ENCODE measurements around the gene CDKL5. TPM values are rescaled to one million over a fixed set of nuclear protein-coding genes. Genes with fewer than 3 reads are reported as not detected.
"Not testable (repeated sequence)": the region's sequence is repeated elsewhere in the genome, so short reads cannot be mapped to it uniquely, and the experiment has no call there.

CDKL5 gene
- total RNA-seq, 1 donor, result 3.7 TPM

DNA sequence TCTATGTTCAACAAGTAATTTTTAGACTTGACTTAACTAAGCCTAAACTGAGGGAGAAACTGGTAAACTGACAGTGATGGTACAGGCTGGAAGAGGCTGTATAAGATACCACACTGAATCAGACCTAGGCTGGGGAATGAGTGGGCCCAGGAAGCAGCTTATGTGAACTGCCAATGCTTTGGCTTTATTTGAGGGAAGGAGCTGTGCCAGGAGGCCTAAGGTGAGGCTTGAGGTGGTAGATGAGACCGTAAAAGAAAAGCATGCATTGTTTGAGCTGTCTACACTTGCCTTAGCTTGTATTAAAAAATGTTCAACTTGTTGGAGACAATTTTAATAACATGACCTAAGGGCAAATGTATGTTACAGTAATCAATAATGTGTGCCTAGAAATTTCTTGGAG lies 150.3 kb downstream of the CDKL5 start:
- TF ChIP-seq, protein P1, sequence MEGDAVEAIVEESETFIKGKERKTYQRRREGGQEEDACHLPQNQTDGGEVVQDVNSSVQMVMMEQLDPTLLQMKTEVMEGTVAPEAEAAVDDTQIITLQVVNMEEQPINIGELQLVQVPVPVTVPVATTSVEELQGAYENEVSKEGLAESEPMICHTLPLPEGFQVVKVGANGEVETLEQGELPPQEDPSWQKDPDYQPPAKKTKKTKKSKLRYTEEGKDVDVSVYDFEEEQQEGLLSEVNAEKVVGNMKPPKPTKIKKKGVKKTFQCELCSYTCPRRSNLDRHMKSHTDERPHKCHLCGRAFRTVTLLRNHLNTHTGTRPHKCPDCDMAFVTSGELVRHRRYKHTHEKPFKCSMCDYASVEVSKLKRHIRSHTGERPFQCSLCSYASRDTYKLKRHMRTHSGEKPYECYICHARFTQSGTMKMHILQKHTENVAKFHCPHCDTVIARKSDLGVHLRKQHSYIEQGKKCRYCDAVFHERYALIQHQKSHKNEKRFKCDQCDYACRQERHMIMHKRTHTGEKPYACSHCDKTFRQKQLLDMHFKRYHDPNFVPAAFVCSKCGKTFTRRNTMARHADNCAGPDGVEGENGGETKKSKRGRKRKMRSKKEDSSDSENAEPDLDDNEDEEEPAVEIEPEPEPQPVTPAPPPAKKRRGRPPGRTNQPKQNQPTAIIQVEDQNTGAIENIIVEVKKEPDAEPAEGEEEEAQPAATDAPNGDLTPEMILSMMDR (IDR thresholded peaks at IDR 0.05; ENCODE audit: insufficient read depth, low read length), result no peak
- H3K4me3 ChIP-seq (ENCODE audit: low read depth, low read length), result no peak overlapping the region
- no peak for DNase-seq (ENCODE audit: low read depth)

DNA sequence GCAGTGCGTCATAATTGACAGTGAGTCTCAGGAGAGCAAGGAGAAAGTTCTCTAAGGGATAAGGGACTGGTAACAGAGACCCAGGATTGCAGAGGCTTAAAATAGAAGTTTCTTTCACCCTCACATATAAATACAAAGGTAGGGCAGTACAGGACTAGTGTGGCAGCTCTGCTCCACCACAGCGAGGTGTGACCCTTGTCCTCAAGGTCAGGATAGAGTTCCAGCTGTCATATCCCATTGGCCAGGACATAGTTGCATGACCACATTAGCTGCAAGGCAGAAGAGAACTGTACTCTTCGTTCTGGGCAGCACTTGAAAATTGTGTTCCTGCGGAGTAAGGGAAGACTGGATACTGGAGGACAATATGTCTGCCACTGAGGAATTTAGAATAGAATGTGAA lies 152.0 kb downstream of the CDKL5 start:
- no peak overlapping the region for H3K4me3 ChIP-seq (ENCODE audit: low read depth, low read length)
- TF ChIP-seq, protein P1 (IDR thresholded peaks at IDR 0.05; ENCODE audit: insufficient read depth, low read length), result no peak
- DNase-seq (ENCODE audit: low read depth), result no peak

DNA sequence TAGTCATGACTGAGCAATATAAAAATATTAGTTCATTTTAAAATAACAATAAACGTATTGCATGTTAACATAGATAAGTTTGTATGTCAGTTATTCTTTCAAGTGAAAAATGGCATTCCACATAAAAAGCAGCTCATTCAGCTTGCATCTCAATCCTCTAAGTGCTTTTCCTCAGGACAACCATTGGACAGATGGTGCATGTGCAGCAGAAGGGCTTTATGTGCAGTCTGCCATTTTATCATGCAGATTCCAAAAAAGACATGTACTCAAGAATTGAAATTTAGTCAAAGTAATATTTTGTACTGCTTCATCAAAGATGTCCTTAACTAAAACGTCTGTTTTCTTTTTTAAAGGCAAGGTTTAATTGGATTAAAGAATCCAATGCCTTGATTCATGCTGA lies 153.1 kb downstream of the CDKL5 start:
- TF ChIP-seq, protein P1 (IDR thresholded peaks at IDR 0.05; ENCODE audit: insufficient read depth, low read length), result no peak
- no peak overlapping the region for H3K4me3 ChIP-seq (ENCODE audit: low read depth, low read length)
- no peak for DNase-seq (ENCODE audit: low read depth)

DNA sequence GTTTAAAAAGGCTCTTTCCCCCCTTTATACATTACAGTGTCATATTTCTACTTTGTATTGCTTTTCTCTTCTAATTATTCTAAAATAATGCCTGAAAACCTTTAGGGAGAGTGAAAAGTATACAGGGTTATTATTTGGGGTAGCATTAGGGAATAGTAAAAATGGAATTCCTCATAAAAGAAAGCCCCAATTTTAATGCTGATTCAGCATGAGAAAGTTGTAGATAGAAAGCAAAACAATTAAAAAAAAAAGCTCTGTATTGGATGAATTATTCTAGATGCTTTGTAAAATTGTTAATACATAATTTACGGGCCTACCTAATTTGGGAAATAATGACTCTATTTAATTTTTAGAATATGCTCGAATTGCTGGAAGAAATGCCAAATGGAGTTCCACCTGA lies 154.1 kb downstream of the CDKL5 start:
- DNase-seq (ENCODE audit: low read depth), result no peak
- TF ChIP-seq, protein P1 (IDR thresholded peaks at IDR 0.05; ENCODE audit: insufficient read depth, low read length), result no peak
- no peak overlapping the region for H3K4me3 ChIP-seq (ENCODE audit: low read depth, low read length)

DNA sequence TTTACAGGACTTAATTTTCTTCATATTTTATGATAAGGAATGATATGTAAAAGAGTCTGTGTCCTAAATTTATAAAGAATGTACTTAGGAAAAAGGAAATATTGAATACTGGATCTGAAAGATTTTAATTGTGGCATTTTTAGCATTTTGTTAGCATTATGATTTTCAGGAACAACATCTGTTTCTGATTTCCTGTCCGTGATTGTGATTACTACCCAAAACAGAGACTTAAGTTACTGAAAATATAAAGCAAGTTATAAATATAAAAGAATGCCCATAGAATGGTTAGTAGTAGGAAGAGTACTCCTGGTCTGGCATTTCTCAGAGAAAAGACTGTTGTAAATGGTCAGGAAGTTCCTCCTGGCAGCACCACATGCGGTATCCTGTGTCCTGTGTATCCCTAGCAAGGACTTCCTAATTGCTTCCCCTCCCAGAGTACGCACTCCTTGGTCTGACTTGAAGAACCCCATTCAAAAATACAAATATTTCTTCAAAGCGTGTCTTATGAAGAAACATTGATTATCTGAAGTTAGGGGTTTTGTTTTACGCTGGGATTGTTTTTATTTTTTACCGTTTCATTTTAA lies 157.6 kb downstream of the CDKL5 start:
- TF ChIP-seq, protein P1 (IDR thresholded peaks at IDR 0.05; ENCODE audit: insufficient read depth, low read length), result no peak
- DNase-seq (ENCODE audit: low read depth), result peak; percentile 32
- no peak overlapping the region for H3K4me3 ChIP-seq (ENCODE audit: low read depth, low read length)

DNA sequence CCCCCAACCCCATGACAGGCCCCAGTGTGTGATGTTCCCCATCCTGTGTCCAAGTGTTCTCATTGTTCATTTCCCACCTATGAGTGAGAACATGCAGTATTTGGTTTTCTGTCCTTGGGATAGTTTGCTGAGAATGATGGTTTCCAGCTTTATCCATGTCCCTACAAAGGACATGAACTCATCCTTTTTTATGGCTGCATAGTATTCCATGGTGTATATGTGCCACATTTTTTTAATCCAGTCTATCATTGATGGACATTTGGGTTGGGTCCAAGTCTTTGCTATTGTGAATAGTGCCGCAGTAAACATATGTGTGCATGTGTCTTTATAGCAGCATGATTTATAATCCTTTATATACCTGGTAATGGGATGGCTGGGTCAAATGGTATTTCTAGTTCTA lies 163.9 kb downstream of the CDKL5 start:
- DNase-seq (ENCODE audit: low read depth); H3K4me3 ChIP-seq (ENCODE audit: low read depth, low read length): not testable (repeated sequence)

DNA sequence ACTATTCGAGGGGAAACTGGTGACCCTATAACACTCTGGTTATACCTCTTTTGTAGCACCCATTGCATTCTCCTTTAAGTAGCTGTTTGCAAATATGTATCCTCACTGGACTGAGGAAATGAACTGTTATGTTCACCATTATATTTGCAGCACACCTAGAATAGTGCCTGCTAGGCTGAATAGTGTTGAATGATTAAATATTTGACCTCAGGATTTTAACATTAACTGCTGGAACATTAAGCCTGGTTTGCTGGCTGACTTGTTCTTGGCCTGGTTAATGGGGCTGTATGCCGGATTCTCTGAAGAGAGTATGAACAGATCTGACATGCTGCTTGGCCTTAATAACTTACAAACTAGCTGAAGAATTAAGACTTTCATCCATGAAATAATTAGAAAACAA lies 166.4 kb downstream of the CDKL5 start:
- DNase-seq (ENCODE audit: low read depth), result no peak

More for the DNA sequence above, 166.4 kb downstream of the CDKL5 start:
- H3K4me3 ChIP-seq (ENCODE audit: low read depth, low read length), result no peak overlapping the region
- TF ChIP-seq, protein P1 (IDR thresholded peaks at IDR 0.05; ENCODE audit: insufficient read depth, low read length), result no peak
